ENCODE data around the gene HRH1. TPM values are rescaled to one million over a fixed set of nuclear protein-coding genes. Genes with fewer than 3 reads are reported as not detected.

HRH1 gene
- total and polyA plus RNA-seq, 2 of the 13 experiments (the other 11 are each of a cell fraction or from before 2014, with no cell fraction given), result not detected

- TF ChIP-seq ZNF431 (CRISPR knock-in tag; IDR thresholded peaks at IDR 0.05; ENCODE audit: borderline replicate concordance, low read depth) (no peak), THYN1 (CRISPR knock-in tag; IDR thresholded peaks at IDR 0.05; ENCODE audit: borderline replicate concordance, low read depth) (no peak), ZNF282 (IDR thresholded peaks at IDR 0.05; ENCODE audit: partially characterized antibody) (no peak), CBX5 (CRISPR knock-in tag; IDR thresholded peaks at IDR 0.05; ENCODE audit: borderline replicate concordance) (no peak), HDAC6 (IDR thresholded peaks at IDR 0.05; ENCODE audit: low read depth, low read length) (no peak), SRSF4 (IDR thresholded peaks at IDR 0.05; ENCODE audit: low read depth, low read length, poor library complexity, severe bottlenecking) (no peak), ZZZ3 (CRISPR knock-in tag; IDR thresholded peaks at IDR 0.05; ENCODE audit: borderline replicate concordance) (no peak)
Observed at GRCh38 chr3:11238880-11239279, 84.6 kb downstream of the HRH1 start (continued).

DNA sequence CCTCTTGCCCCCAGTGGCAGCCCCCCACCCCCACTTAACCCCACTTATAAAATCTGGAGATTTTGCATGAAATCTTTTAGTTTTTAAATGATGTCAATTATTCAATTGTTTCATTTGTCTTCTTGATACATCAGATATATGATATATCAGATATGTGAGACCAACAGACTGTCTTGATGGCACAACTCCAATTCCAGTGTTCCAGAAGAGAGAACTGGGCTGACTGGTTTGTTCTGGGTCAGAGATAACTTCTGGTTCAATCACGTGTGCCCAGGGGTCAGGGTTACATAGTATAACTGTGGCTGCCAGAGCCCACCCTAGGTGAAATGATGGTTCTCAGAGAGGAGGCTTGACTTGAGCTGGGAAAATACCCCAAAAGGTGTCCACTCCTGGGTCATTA lies 85.5 kb downstream of the HRH1 start:
- Histone ChIP-seq H3K4me1 (ENCODE audit: insufficient read depth, low read length) (no peaks in the 10 kb centered on the region), H3K36me3 (replicated peaks in 1 of 2; ENCODE audit: control insufficient read depth in 1 of 2, insufficient read depth in 2 of 2, low read length in 2 of 2) (no peaks in the 10 kb centered on the region), H3K4me2 (ENCODE audit: low read depth, low read length) (no peak overlapping the region), H3K27me3 (ENCODE audit: control insufficient read depth in 1 of 2, insufficient read depth in 2 of 2, low read length in 2 of 2) (peaks cover 0 to 3% of the 10 kb centered on the region in 2 experiments; a peak in 2 of 5 replicates), H3K9me3 (ENCODE audit: low read length) (no peaks in the 10 kb centered on the region), H3K9ac (ENCODE audit: insufficient read depth, low read depth, low read length) (no peak overlapping the region), H3K79me2 (ENCODE audit: insufficient read depth, low read length) (no peaks in the 10 kb centered on the region), H4K20me1 (ENCODE audit: insufficient read depth, low read length) (no peaks in the 10 kb centered on the region), H3K27ac (ENCODE audit: extremely low read length, insufficient read depth, low read length) (no peak overlapping the region), H3K4me3 (replicated peaks in 1 of 3; ENCODE audit: insufficient read depth in 1 of 3, low read depth in 2 of 3, low read length in 3 of 3) (no peak overlapping the region), H2AFZ (ENCODE audit: low read length) (no peak overlapping the region)
- FAIRE-seq (no peak), DNase-seq (ENCODE audit: low spot score) (no peak), ATAC-seq (no peak)
- in situ Hi-C loops (cut with HindIII; ENCODE audit: extremely low pct_ligation_motif_present, low pct_unique_long_range_greater_than_20kb) (loop anchor here (5.0 to 10.0 kb wide), 2 partner anchors 98 to 415 kb away; no protein-coding TSS in a partner anchor), intact Hi-C loops (cut with micrococcal nuclease; ENCODE audit: unreplicated experiment) (loop anchor here (5.0 kb wide), 1 partner anchor 413 kb away; no protein-coding TSS in a partner anchor)
- CTCF ChIA-PET (ENCODE audit: low intra/inter-chr PET ratio, low total read pairs), result no interaction called here
- WGBS (ENCODE audit: low lambda C conversion rate), result 0% methylated on average over 1 of the region's 1 CpG
- no TSS peak for BruUV-seq (replicated peaks)
- POLR2A ChIA-PET, result no interaction called here
- TF ChIP-seq ZNF709 (CRISPR knock-in tag; IDR thresholded peaks at IDR 0.05), result no peak
- no peak for TF ChIP-seq CEBPG (CRISPR knock-in tag; IDR thresholded peaks at IDR 0.05)
- no peak for TF ChIP-seq IKZF4 (CRISPR knock-in tag; IDR thresholded peaks at IDR 0.05; ENCODE audit: borderline replicate concordance, low read depth, not compliant biosample characterization)
- no peak for TF ChIP-seq GFI1 (CRISPR knock-in tag; IDR thresholded peaks at IDR 0.05; ENCODE audit: borderline replicate concordance)
